ENCODE measurements around the gene MSRB1. TPM values are rescaled to one million over a fixed set of nuclear protein-coding genes. Genes with fewer than 3 reads are reported as not detected.

The MSRB1 gene
- polyA plus RNA-seq, 1 donor from 2014 or later: 6.0 TPM

DNA sequence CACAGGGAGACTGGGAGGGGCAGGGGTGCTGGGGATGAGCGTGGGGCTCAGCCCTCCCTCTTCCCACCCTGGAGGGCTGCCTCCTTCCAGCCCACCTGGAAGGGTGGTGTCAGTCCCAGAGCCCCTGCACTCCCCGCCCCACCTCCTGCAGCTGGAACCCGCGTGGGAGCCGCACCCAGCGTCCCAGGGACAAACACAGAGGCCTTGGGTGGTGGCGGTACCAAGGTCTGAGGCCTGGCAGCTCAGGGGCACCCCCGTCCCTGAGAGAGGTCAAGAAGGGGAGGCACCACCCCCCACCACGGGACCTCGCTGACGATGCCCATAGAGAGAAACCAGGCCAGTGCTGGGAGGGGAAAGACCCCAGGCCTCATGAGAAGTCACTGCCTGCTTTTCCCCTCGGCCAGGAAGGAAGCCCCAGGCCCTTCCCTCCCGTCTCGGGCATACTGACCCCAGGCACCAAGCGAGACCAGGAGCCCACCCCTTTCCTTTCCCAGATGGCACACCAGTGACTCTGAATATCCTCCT lies 28.9 kb downstream of the MSRB1 start:
- Histone ChIP-seq H3K4me3 (ENCODE audit: low read length) (no peak overlapping the region), H3K79me2 (replicated peaks; ENCODE audit: insufficient read depth, low read length) (no peaks in the 10 kb centered on the region), H3K9ac (ENCODE audit: low read length) (no peak overlapping the region), H4K20me1 (ENCODE audit: insufficient read depth) (no peaks in the 10 kb centered on the region), H3K9me2 (ENCODE audit: insufficient read depth, low read length) (no peaks in the 10 kb centered on the region), H3K27ac (ENCODE audit: low read length) (no peak overlapping the region), H3F3A (ENCODE audit: insufficient read depth, low read length, poor library complexity, severe bottlenecking) (no peaks in the 10 kb centered on the region), H3K4me2 (ENCODE audit: low read length) (no peak overlapping the region), H3K27me3 (ENCODE audit: insufficient read depth, low read depth, low read length) (peaks cover 37% of the 10 kb centered on the region), H3K36me3 (ENCODE audit: insufficient read depth, low read length) (no peaks in the 10 kb centered on the region), H3K9me3 (ENCODE audit: low read length) (no peaks in the 10 kb centered on the region), H2AFZ (ENCODE audit: low read depth, low read length) (no peak overlapping the region)
- no peak for TF ChIP-seq TAF1 (IDR thresholded peaks at IDR 0.05; ENCODE audit: low read depth)
- TF ChIP-seq, protein P1, sequence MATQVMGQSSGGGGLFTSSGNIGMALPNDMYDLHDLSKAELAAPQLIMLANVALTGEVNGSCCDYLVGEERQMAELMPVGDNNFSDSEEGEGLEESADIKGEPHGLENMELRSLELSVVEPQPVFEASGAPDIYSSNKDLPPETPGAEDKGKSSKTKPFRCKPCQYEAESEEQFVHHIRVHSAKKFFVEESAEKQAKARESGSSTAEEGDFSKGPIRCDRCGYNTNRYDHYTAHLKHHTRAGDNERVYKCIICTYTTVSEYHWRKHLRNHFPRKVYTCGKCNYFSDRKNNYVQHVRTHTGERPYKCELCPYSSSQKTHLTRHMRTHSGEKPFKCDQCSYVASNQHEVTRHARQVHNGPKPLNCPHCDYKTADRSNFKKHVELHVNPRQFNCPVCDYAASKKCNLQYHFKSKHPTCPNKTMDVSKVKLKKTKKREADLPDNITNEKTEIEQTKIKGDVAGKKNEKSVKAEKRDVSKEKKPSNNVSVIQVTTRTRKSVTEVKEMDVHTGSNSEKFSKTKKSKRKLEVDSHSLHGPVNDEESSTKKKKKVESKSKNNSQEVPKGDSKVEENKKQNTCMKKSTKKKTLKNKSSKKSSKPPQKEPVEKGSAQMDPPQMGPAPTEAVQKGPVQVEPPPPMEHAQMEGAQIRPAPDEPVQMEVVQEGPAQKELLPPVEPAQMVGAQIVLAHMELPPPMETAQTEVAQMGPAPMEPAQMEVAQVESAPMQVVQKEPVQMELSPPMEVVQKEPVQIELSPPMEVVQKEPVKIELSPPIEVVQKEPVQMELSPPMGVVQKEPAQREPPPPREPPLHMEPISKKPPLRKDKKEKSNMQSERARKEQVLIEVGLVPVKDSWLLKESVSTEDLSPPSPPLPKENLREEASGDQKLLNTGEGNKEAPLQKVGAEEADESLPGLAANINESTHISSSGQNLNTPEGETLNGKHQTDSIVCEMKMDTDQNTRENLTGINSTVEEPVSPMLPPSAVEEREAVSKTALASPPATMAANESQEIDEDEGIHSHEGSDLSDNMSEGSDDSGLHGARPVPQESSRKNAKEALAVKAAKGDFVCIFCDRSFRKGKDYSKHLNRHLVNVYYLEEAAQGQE (IDR thresholded peaks at IDR 0.05; ENCODE audit: borderline replicate concordance): no peak
- no peak for TF ChIP-seq SMC3 (conservative IDR thresholded peaks at IDR 0.05; ENCODE audit: poor library complexity)
- no peak for TF ChIP-seq MXI1 (conservative IDR thresholded peaks at IDR 0.05; ENCODE audit: poor library complexity, severe bottlenecking)
- TF ChIP-seq POLR2AphosphoS5 (IDR thresholded peaks at IDR 0.05): no peak
- TF ChIP-seq EP300 (conservative IDR thresholded peaks at IDR 0.05; ENCODE audit: poor library complexity, severe bottlenecking): no peak
- TF ChIP-seq RAD21 (conservative IDR thresholded peaks at IDR 0.05): no peak
- no peak for TF ChIP-seq CTCF (IDR thresholded peaks at IDR 0.05; ENCODE audit: poor library complexity, severe bottlenecking)

- no peak overlapping the region for H3K4me2 ChIP-seq (ENCODE audit: low read length)
- H3F3A ChIP-seq (ENCODE audit: insufficient read depth, low read length, poor library complexity, severe bottlenecking): no peaks in the 10 kb centered on the region
- no peaks in the 10 kb centered on the region for H3K36me3 ChIP-seq (ENCODE audit: insufficient read depth, low read length)
- TF ChIP-seq SMC3 (conservative IDR thresholded peaks at IDR 0.05; ENCODE audit: poor library complexity) (no peak), CTCF (IDR thresholded peaks at IDR 0.05; ENCODE audit: poor library complexity, severe bottlenecking) (no peak), TAF1 (IDR thresholded peaks at IDR 0.05; ENCODE audit: low read depth) (no peak), EP300 (conservative IDR thresholded peaks at IDR 0.05; ENCODE audit: poor library complexity, severe bottlenecking) (no peak), EZH2 (IDR thresholded peaks at IDR 0.05; ENCODE audit: borderline replicate concordance, insufficient read depth, low read length, poor library complexity, severe bottlenecking) (no peak), MXI1 (conservative IDR thresholded peaks at IDR 0.05; ENCODE audit: poor library complexity, severe bottlenecking) (no peak), RAD21 (conservative IDR thresholded peaks at IDR 0.05) (no peak), POLR2AphosphoS5 (IDR thresholded peaks at IDR 0.05) (no peak)
- TF ChIP-seq, protein P1 (IDR thresholded peaks at IDR 0.05; ENCODE audit: borderline replicate concordance): no peak
- no peaks in the 10 kb centered on the region for H3K79me2 ChIP-seq (replicated peaks; ENCODE audit: insufficient read depth, low read length)
- no peak overlapping the region for H3K9ac ChIP-seq (ENCODE audit: low read length)
- no peaks in the 10 kb centered on the region for H4K20me1 ChIP-seq (ENCODE audit: insufficient read depth)
- H3K4me3 ChIP-seq (ENCODE audit: low read length): no peak overlapping the region
- H3K27me3 ChIP-seq (ENCODE audit: insufficient read depth, low read depth, low read length): peaks cover 30% of the 10 kb centered on the region
- H3K9me2 ChIP-seq (ENCODE audit: insufficient read depth, low read length): no peaks in the 10 kb centered on the region
- H2AFZ ChIP-seq (ENCODE audit: low read depth, low read length): no peak overlapping the region
- H3K9me3 ChIP-seq (ENCODE audit: low read length): no peaks in the 10 kb centered on the region
- H3K27ac ChIP-seq (ENCODE audit: low read length): no peak overlapping the region
Observed at GRCh38 chr16:1913327-1914083, 29.5 kb downstream of the MSRB1 start.

All from neural cell (in vitro differentiated cells).